Type B pancreatic cell (in vitro differentiated cells): ENCODE results near the gene SYT7. TPM values are rescaled to one million over a fixed set of nuclear protein-coding genes. Genes with fewer than 3 reads are reported as not detected.

Experiments
- DNase-seq: peaks from one replicate; pipeline ENCODE4 v3.0.0; 2021; ENCODE audit warnings: mixed read lengths; ENCODE audit not compliant: unreplicated experiment; ENCODE audit errors: extremely low spot score
- H3K27ac Mint-ChIP-seq: 2 replicates; pipeline ENCODE4 v1.8.0; 2021; ENCODE audit warnings: mild to moderate bottlenecking, mixed read lengths
- H3K27me3 Mint-ChIP-seq: 2 replicates; pipeline ENCODE4 v1.8.0; 2021; ENCODE audit warnings: mixed read lengths
- H3K36me3 Mint-ChIP-seq: 2 replicates; pipeline ENCODE4 v1.8.0; 2021; ENCODE audit warnings: mixed read lengths
- H3K4me1 Mint-ChIP-seq: one replicate; pipeline ENCODE4 v1.8.0; 2021; ENCODE audit warnings: mixed read lengths; ENCODE audit not compliant: unreplicated experiment
- H3K4me3 Mint-ChIP-seq: 2 replicates; pipeline ENCODE4 v1.8.0; 2021; ENCODE audit warnings: mild to moderate bottlenecking, mixed read lengths
- H3K9me3 Mint-ChIP-seq: 2 replicates; pipeline ENCODE4 v1.8.0; 2021; ENCODE audit warnings: mixed read lengths
- CTCF ChIP-seq: fragments of 200-600 bp; sonication (generic); conservative IDR thresholded peaks from 2 replicates; pipeline ENCODE4 v1.5.0; 2021; ENCODE audit warnings: antibody characterized with exemption, mild to moderate bottlenecking
- total RNA-seq: library from RNA; stranded (reverse); gene quantifications from 2 replicates; pipeline ENCODE4 v1.2.1, GENCODE V29; 2021; ENCODE audit warnings: low replicate concordance

Gene SYT7
- total RNA-seq, 1 donor from 2014 or later = 26.5 TPM

- H3K36me3 Mint-ChIP-seq = peaks cover 3% of the 10 kb centered on the region
- H3K4me1 Mint-ChIP-seq = peaks cover 44% of the 10 kb centered on the region
- no peak for DNase-seq
- H3K9me3 Mint-ChIP-seq = no peaks in the 10 kb centered on the region
- no peak overlapping the region for H3K27ac Mint-ChIP-seq
- H3K4me3 Mint-ChIP-seq = no peak overlapping the region
- no peaks in the 10 kb centered on the region for H3K27me3 Mint-ChIP-seq
- no peak for TF ChIP-seq CTCF
Measured at GRCh38 chr11:61537326-61537725, 43.5 kb downstream of the SYT7 start.

- Mint-ChIP-seq H3K27ac (no peak overlapping the region), H3K4me1 (peaks cover 42% of the 10 kb centered on the region), H3K9me3 (no peaks in the 10 kb centered on the region), H3K4me3 (no peak overlapping the region), H3K36me3 (peaks cover 3% of the 10 kb centered on the region), H3K27me3 (no peaks in the 10 kb centered on the region)
- no peak for DNase-seq
- TF ChIP-seq CTCF = no peak
Measured at GRCh38 chr11:61536676-61537270, 44.1 kb downstream of the SYT7 start.

- H3K4me1 Mint-ChIP-seq = peaks cover 39% of the 10 kb centered on the region
- H3K4me3 Mint-ChIP-seq = no peak overlapping the region
- no peak overlapping the region for H3K27ac Mint-ChIP-seq
- no peak for TF ChIP-seq CTCF
- peaks cover 3% of the 10 kb centered on the region for H3K36me3 Mint-ChIP-seq
- no peaks in the 10 kb centered on the region for H3K27me3 Mint-ChIP-seq
- DNase-seq = no peak
- H3K9me3 Mint-ChIP-seq = no peaks in the 10 kb centered on the region
Measured at GRCh38 chr11:61535998-61536675, 44.7 kb downstream of the SYT7 start.

- H3K4me1 Mint-ChIP-seq = peaks cover 36% of the 10 kb centered on the region
- no peak for TF ChIP-seq CTCF
- no peak overlapping the region for H3K4me3 Mint-ChIP-seq
- no peaks in the 10 kb centered on the region for H3K27me3 Mint-ChIP-seq
- no peaks in the 10 kb centered on the region for H3K9me3 Mint-ChIP-seq
- peak overlapping the region; percentile 79 for H3K27ac Mint-ChIP-seq
- DNase-seq = no peak
- peaks cover 3% of the 10 kb centered on the region for H3K36me3 Mint-ChIP-seq
Measured at GRCh38 chr11:61534933-61535839, 45.7 kb downstream of the SYT7 start.

- Mint-ChIP-seq H3K4me3 (no peak overlapping the region), H3K4me1 (peaks cover 29% of the 10 kb centered on the region), H3K27ac (peak overlapping the region; percentile 79), H3K9me3 (no peaks in the 10 kb centered on the region), H3K27me3 (no peaks in the 10 kb centered on the region), H3K36me3 (peaks cover 3% of the 10 kb centered on the region)
- no peak for DNase-seq
- no peak for TF ChIP-seq CTCF
Measured at GRCh38 chr11:61534025-61534932, 46.6 kb downstream of the SYT7 start.
